ENCODE results near the gene ARFRP1.

DNA sequence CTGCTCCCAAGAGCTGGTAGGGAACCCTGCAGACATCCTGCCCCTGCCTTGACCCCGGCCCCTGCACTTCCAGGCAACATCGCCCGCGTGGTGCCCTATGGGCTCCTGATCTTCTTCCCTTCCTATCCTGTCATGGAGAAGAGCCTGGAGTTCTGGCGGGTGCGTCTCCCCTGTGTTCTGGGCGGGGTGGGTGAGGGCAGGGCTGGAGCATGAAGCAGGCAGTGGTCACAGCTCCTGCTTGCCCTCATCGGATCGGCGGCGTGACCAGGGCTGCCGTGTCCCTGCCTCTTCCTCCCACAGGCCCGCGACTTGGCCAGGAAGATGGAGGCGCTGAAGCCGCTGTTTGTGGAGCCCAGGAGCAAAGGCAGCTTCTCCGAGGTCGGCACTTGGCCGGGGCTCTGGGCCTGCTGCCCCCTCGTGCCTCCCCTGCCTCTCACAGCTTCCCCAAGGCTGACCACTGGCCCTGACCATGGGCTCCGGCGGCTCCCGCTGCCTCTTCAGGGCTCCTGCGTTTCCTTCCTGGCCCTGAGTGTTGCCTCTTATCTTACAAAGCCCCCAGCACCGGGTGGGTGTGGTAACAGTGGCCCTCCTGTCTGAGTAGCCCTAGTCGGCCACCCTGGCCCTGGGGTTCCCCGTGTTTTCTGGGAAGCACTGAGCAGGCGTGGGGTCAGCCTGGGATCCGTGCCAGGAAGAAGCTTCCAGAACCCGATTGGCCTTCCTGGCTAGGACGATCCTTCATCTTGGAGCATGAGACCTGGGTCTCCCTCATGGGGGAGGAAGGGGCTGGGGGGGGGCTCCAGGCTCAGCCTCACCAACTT, 19.3 kb downstream of the ARFRP1 start:
- TF ChIP-seq ZNF558 (CRISPR knock-in tag; IDR thresholded peaks at IDR 0.05; ENCODE audit: borderline replicate concordance) (no peak), ZNF263 (CRISPR knock-in tag; IDR thresholded peaks at IDR 0.05) (no peak)
- TF ChIP-seq, protein P1, sequence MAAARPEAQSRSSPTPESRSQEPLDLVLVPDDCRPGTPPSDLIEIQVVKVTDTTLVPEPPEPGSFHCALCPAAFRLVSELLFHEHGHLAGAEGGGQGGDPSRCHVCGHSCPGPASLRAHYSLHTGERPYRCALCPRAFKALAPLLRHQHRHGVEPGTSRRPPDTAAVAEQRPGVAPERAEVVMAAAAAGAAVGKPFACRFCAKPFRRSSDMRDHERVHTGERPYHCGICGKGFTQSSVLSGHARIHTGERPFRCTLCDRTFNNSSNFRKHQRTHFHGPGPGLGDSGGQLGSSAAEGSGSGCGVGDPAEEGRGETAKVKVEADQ (CRISPR knock-in tag; IDR thresholded peaks at IDR 0.05; ENCODE audit: borderline replicate concordance) = no peak
